ENCODE results near the gene MAPK14.

GRCh38 chr6:36120979-36121786 is 93.6 kb downstream of the MAPK14 start:
- TF ChIP-seq GABPA (IDR thresholded peaks at IDR 0.05 in 1 of 2, conservative IDR thresholded peaks at IDR 0.05 in 1 of 2) (peak in 1 of 2 donors; percentile 11), ZBTB33 (IDR thresholded peaks at IDR 0.05) (no peak)
